22Rv1 (cell line): ENCODE data around the gene APOC3.

Source experiments
- CTCF ChIP-seq: fragments of 450-650 bp; IDR thresholded peaks from 2 replicates; pipeline ENCODE4 v1.5.1; 2017; ENCODE audit warnings: mild to moderate bottlenecking
- ZFX ChIP-seq: fragments of 450-650 bp; IDR thresholded peaks from 2 replicates; pipeline ENCODE4 v1.6.1; 2017; ENCODE audit warnings: antibody characterized with exemption, borderline replicate concordance

DNA sequence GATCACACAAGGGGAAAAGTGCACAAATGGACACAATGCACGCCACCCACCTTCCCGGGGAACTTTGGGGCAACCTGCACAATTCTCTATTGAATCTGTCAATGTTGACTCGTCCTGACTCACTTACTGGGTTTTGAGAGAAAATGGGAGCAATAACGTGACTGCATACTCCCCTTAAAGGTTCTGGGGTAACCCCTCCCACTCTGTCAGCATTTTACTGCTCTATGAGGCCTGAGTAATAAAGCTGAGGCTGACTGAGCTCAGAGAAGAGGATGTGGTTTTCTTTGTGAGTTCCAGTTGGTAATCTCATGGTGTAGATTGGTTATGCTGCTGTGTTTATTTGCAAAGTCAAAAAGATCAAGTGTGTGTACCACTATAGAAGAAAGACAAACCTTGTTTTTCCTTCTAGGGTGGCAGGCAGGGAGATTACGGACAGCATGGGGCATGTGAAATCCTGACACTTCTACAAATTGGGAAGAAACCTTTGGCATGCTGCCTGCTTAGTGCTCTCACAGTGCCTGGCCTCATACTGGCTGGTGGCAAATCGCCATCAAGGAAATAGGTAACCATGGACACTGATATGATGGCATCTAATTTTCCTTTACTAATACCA lies 23.9 kb downstream of the APOC3 start:
- TF ChIP-seq CTCF (no peak), ZFX (no peak)
